HG03565 (cell line): ENCODE data around the gene FBXL3.
"Not testable (repeated sequence)": the region's sequence is repeated elsewhere in the genome, so short reads cannot be mapped to it uniquely, and the experiment has no call there.

Source experiments
- ATAC-seq: cut with Tn5 transposase; IDR thresholded peaks from one replicate; pipeline ENCODE4 v1.9.1; 2021; ENCODE audit warnings: mild to moderate bottlenecking, moderate library complexity; ENCODE audit not compliant: unreplicated experiment

FBXL3 gene

GRCh38 chr13:76991796-76992547, 35.0 kb downstream of the FBXL3 start, which contains the start of gene CLN5:
CLN5 (plus strand) TSS chr13:76992081; CDS start chr13:76992099, 18 bp downstream.
- peak; percentile 93 for ATAC-seq

- ATAC-seq, result peak; percentile 58
Observed at GRCh38 chr13:76991432-76991795, 35.5 kb downstream of the FBXL3 start.

GRCh38 chr13:76983676-76984075, 43.3 kb downstream of the FBXL3 start:
- ATAC-seq, result no peak

- no peak for ATAC-seq
Observed at GRCh38 chr13:76982061-76982460, 44.9 kb downstream of the FBXL3 start.

GRCh38 chr13:76980075-76980718, 46.8 kb downstream of the FBXL3 start:
- peak; percentile 98 for ATAC-seq

GRCh38 chr13:76976929-76977328, 50.0 kb downstream of the FBXL3 start:
- no peak for ATAC-seq

GRCh38 chr13:76976490-76976889, 50.5 kb downstream of the FBXL3 start:
- no peak for ATAC-seq

GRCh38 chr13:76975863-76976262, 51.1 kb downstream of the FBXL3 start:
- ATAC-seq, result no peak

- no peak for ATAC-seq
Observed at GRCh38 chr13:76974618-76974975, 52.4 kb downstream of the FBXL3 start.

- no peak for ATAC-seq
Observed at GRCh38 chr13:76973920-76974617, 52.9 kb downstream of the FBXL3 start.

- no peak for ATAC-seq
Observed at GRCh38 chr13:76971851-76972829, 54.8 kb downstream of the FBXL3 start.

- peak; percentile 81 for ATAC-seq
Observed at GRCh38 chr13:76971215-76971614, 55.7 kb downstream of the FBXL3 start.

GRCh38 chr13:76969488-76970365, 57.2 kb downstream of the FBXL3 start:
- ATAC-seq, result no peak

GRCh38 chr13:76968041-76968440, 58.9 kb downstream of the FBXL3 start:
- no peak for ATAC-seq

GRCh38 chr13:76967031-76967430, 59.9 kb downstream of the FBXL3 start:
- no peak for ATAC-seq

GRCh38 chr13:76965759-76966421, 61.1 kb downstream of the FBXL3 start:
- no peak for ATAC-seq

- not testable (repeated sequence) for ATAC-seq
Observed at GRCh38 chr13:76959734-76960133, 67.2 kb downstream of the FBXL3 start.

GRCh38 chr13:76958841-76959432, 68.0 kb downstream of the FBXL3 start:
- ATAC-seq, result no peak

- ATAC-seq, result no peak
Observed at GRCh38 chr13:76955661-76956060, 71.3 kb downstream of the FBXL3 start.
